ENCODE data around the gene SUMF1.
"Not testable (repeated sequence)": the region's sequence is repeated elsewhere in the genome, so short reads cannot be mapped to it uniquely, and the experiment has no call there.

SUMF1 gene

GRCh38 chr3:4462369-4463040, 4.6 kb downstream of the SUMF1 start:
- no peak for TF ChIP-seq CTCF (IDR thresholded peaks at IDR 0.05; ENCODE audit: control insufficient read depth, insufficient read depth, low read depth, low read length, missing control alignments)
- no peak overlapping the region for H3K4me3 ChIP-seq (ENCODE audit: control insufficient read depth, low read depth, low read length)
- DNase-seq (ENCODE audit: low read depth): no peak

- no peak for DNase-seq (ENCODE audit: low read depth)
- TF ChIP-seq CTCF (IDR thresholded peaks at IDR 0.05; ENCODE audit: control insufficient read depth, insufficient read depth, low read depth, low read length, missing control alignments): no peak
- H3K4me3 ChIP-seq (ENCODE audit: control insufficient read depth, low read depth, low read length): no peak overlapping the region
These were observed 5.5 kb downstream of the SUMF1 start for GRCh38 chr3:4461468-4462090.

GRCh38 chr3:4460334-4460733, 6.7 kb downstream of the SUMF1 start:
- TF ChIP-seq CTCF (IDR thresholded peaks at IDR 0.05; ENCODE audit: control insufficient read depth, insufficient read depth, low read depth, low read length, missing control alignments): no peak
- H3K4me3 ChIP-seq (ENCODE audit: control insufficient read depth, low read depth, low read length): no peak overlapping the region
- no peak for DNase-seq (ENCODE audit: low read depth)

GRCh38 chr3:4458961-4459360, 8.1 kb downstream of the SUMF1 start:
- no peak overlapping the region for H3K4me3 ChIP-seq (ENCODE audit: control insufficient read depth, low read depth, low read length)
- no peak for TF ChIP-seq CTCF (IDR thresholded peaks at IDR 0.05; ENCODE audit: control insufficient read depth, insufficient read depth, low read depth, low read length, missing control alignments)
- DNase-seq (ENCODE audit: low read depth): no peak

GRCh38 chr3:4456780-4457179, 10.3 kb downstream of the SUMF1 start:
- H3K4me3 ChIP-seq (ENCODE audit: control insufficient read depth, low read depth, low read length); DNase-seq (ENCODE audit: low read depth): not testable (repeated sequence)

- no peak for DNase-seq (ENCODE audit: low read depth)
- no peak for TF ChIP-seq CTCF (IDR thresholded peaks at IDR 0.05; ENCODE audit: control insufficient read depth, insufficient read depth, low read depth, low read length, missing control alignments)
- no peak overlapping the region for H3K4me3 ChIP-seq (ENCODE audit: control insufficient read depth, low read depth, low read length)
These were observed 12.9 kb downstream of the SUMF1 start for GRCh38 chr3:4454142-4454541.

- H3K4me3 ChIP-seq (ENCODE audit: control insufficient read depth, low read depth, low read length): no peak overlapping the region
- TF ChIP-seq CTCF (IDR thresholded peaks at IDR 0.05; ENCODE audit: control insufficient read depth, insufficient read depth, low read depth, low read length, missing control alignments): no peak
- DNase-seq (ENCODE audit: low read depth): no peak
These were observed 17.8 kb downstream of the SUMF1 start for GRCh38 chr3:4449043-4449805.
